ENCODE data around the gene ACVRL1. TPM values are rescaled to one million over a fixed set of nuclear protein-coding genes. Genes with fewer than 3 reads are reported as not detected.
A peak's percentile ranks its signal among the peaks of the same experiment; 100 is the strongest.

Gene ACVRL1
- total RNA-seq, 4 donors from 2014 or later, result 46.4 to 169 (median 56.8) TPM

DNA sequence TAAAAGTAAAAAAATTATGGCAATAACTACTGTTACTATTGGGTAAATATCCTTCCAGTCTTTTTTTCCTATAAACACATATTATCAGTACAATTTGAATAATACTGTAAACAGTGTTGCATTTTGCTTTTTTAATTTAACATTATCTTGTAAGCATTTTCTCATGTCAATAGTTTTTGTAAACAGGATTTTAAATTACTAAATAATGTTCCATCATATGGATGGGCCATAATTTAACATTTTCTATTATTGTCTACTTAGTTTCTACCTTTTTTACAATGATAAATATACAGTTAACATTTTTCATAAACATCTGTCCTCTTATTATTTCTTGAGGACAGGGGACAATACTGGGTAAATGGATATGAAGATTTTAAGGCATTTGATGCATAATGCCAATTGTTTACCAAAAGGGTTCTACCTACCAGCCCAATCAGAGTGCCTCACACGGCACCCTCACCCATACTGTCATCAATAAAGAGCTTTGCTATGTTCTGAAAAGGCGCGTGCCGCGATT is 43.4 kb downstream of the ACVRL1 start:
- Histone ChIP-seq H3K4me1 (peaks cover 0 to 23% (median 6%) of the 10 kb centered on the region in 4 donors), H3K4me3 (peak overlapping the region; percentile 39 to 96 (median 61)), H3K9me3 (no peaks in the 10 kb centered on the region), H3K36me3 (no peaks in the 10 kb centered on the region), H3K27ac (peak overlapping the region in 3 of 4 donors; percentile 24 to 65 (median 59)), H3K27me3 (no peaks in the 10 kb centered on the region)
- TF ChIP-seq, protein P1, sequence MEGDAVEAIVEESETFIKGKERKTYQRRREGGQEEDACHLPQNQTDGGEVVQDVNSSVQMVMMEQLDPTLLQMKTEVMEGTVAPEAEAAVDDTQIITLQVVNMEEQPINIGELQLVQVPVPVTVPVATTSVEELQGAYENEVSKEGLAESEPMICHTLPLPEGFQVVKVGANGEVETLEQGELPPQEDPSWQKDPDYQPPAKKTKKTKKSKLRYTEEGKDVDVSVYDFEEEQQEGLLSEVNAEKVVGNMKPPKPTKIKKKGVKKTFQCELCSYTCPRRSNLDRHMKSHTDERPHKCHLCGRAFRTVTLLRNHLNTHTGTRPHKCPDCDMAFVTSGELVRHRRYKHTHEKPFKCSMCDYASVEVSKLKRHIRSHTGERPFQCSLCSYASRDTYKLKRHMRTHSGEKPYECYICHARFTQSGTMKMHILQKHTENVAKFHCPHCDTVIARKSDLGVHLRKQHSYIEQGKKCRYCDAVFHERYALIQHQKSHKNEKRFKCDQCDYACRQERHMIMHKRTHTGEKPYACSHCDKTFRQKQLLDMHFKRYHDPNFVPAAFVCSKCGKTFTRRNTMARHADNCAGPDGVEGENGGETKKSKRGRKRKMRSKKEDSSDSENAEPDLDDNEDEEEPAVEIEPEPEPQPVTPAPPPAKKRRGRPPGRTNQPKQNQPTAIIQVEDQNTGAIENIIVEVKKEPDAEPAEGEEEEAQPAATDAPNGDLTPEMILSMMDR (IDR thresholded peaks at IDR 0.05), result no peak
- TF ChIP-seq POLR2A (IDR thresholded peaks at IDR 0.05), result no peak
- DNase-seq, result no peak

DNA sequence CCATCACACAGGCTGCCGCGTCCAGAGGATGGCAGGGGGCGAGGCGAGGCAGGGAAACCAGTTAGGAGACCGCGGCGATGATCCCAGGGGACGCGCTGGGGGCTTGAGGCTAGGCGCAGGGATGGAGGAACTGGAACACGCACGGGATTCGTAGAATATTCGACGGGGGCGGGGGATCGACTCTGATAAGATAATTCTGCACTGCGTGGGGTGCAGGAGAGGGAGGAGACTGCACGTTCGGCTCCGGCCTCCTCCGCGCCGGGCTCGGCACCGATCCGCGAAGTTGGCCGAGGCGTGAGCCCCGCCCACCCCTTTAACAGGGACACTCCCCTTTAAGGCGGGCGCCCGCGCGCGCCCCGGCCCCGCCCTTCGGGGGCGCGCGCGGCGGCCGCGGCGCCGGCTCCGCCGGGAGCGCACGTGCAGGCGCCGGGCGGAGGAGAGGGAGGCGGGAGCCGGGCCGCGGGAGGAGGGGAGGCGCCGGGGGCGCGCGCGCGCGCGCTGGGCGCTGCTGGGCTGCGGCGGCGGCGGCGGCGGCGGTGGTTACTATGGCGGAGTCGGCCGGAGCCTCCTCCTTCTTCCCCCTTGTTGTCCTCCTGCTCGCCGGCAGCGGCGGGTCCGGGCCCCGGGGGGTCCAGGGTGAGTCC is 44.0 kb downstream of the ACVRL1 start, which contains the start of gene ACVR1B:
Gene ACVR1B, plus strand, starts transcription at position 501 of the 644 bp plus-strand sequence. Its CDS starts 45 bp downstream, at position 546.
- DNase-seq, result peak; percentile 90 to 97 (median 93)
- Histone ChIP-seq H3K4me1 (peaks cover 0 to 28% (median 7%) of the 10 kb centered on the region in 4 donors), H3K36me3 (no peaks in the 10 kb centered on the region), H3K4me3 (peak within 1 kb of the TSS; percentile 78 to 96 (median 93)), H3K27me3 (no peaks in the 10 kb centered on the region), H3K27ac (peak within 1 kb of the TSS; percentile 80 to 92 (median 89)), H3K9me3 (no peaks in the 10 kb centered on the region)
- TF ChIP-seq, protein P1 (IDR thresholded peaks at IDR 0.05), result no peak
- peak; percentile 36 to 54 for TF ChIP-seq POLR2A (IDR thresholded peaks at IDR 0.05)

- Histone ChIP-seq H3K9me3 (no peaks in the 10 kb centered on the region), H3K4me1 (peaks cover 0 to 33% (median 7%) of the 10 kb centered on the region in 4 donors), H3K4me3 (peak overlapping the region; percentile 78 to 96 (median 93)), H3K27ac (peak overlapping the region; percentile 80 to 92 (median 89)), H3K36me3 (no peaks in the 10 kb centered on the region), H3K27me3 (no peaks in the 10 kb centered on the region)
- no peak for TF ChIP-seq POLR2A (IDR thresholded peaks at IDR 0.05)
- TF ChIP-seq, protein P1 (IDR thresholded peaks at IDR 0.05), result no peak
- DNase-seq, result peak in 1 of 3 donors; percentile 57
Measured at GRCh38 chr12:51951843-51952722, 44.8 kb downstream of the ACVRL1 start.

DNA sequence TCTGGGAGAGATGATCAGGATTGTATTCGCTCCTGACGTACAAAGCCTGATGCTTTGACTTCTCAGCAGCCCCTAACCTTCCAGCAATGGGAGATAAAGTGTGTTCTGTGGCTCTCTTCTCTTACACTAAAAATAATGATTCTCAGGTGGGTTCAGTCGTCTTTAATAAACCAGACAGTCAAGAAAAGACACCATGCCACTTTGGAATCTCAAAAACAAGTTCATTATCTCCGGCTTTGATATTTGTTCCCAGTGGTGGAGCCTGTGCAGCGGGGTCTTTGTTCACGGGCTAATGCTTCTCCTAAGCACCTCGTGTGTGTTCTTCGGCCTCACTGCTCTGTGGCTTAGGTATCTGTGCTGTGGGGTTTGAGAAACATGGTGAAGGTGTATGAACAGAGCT is 45.8 kb downstream of the ACVRL1 start:
- H3K9me3 ChIP-seq, result no peaks in the 10 kb centered on the region
- TF ChIP-seq POLR2A (IDR thresholded peaks at IDR 0.05), result no peak
- H3K4me3 ChIP-seq, result peak overlapping the region in 3 of 4 donors; percentile 78 to 96 (median 90)
- peaks cover 0 to 34% (median 7%) of the 10 kb centered on the region in 4 donors for H3K4me1 ChIP-seq
- no peaks in the 10 kb centered on the region for H3K27me3 ChIP-seq
- H3K36me3 ChIP-seq, result no peaks in the 10 kb centered on the region
- peak overlapping the region in 3 of 4 donors; percentile 87 to 92 (median 91) for H3K27ac ChIP-seq
- DNase-seq, result no peak

- no peak for TF ChIP-seq POLR2A (IDR thresholded peaks at IDR 0.05)
Measured at GRCh38 chr12:51953864-51954263, 46.6 kb downstream of the ACVRL1 start.

GRCh38 chr12:51954561-51955361 is 47.5 kb downstream of the ACVRL1 start:
- peaks cover 3 to 45% (median 7%) of the 10 kb centered on the region in 4 donors for H3K4me1 ChIP-seq
- TF ChIP-seq, protein P1 (IDR thresholded peaks at IDR 0.05), result no peak
- peak; percentile 80 to 96 for TF ChIP-seq POLR2A (IDR thresholded peaks at IDR 0.05)
- peak in 1 of 3 donors; percentile 62 for DNase-seq
- H3K27me3 ChIP-seq, result no peaks in the 10 kb centered on the region
- H3K4me3 ChIP-seq, result peak overlapping the region in 2 of 4 donors; percentile 78 to 90
- no peaks in the 10 kb centered on the region for H3K9me3 ChIP-seq
- peak overlapping the region in 3 of 4 donors; percentile 87 to 92 (median 91) for H3K27ac ChIP-seq
- no peaks in the 10 kb centered on the region for H3K36me3 ChIP-seq

More at GRCh38 chr12:51953864-51954263, 46.6 kb downstream of the ACVRL1 start:
- DNase-seq, result no peak
- peak overlapping the region in 2 of 4 donors; percentile 78 to 90 for H3K4me3 ChIP-seq
- peak overlapping the region in 3 of 4 donors; percentile 87 to 92 (median 91) for H3K27ac ChIP-seq
- no peaks in the 10 kb centered on the region for H3K9me3 ChIP-seq
- H3K36me3 ChIP-seq, result no peaks in the 10 kb centered on the region
- H3K27me3 ChIP-seq, result no peaks in the 10 kb centered on the region
- H3K4me1 ChIP-seq, result peaks cover 0 to 36% (median 7%) of the 10 kb centered on the region in 4 donors
